Vagina (tissue), 2 donors: Measurements from ENCODE around the gene CS. TPM values are rescaled to one million over a fixed set of nuclear protein-coding genes. Genes with fewer than 3 reads are reported as not detected.

Experiments used
- DNase-seq, 2 donors: peaks; one replicate each; pipeline ENCODE4 v3.0.0-alpha.2; 2017; ENCODE audit errors: extremely low spot score in 2 of 2
- H3K27ac ChIP-seq: fragments of 200-600 bp; sonication (generic); one replicate; pipeline ENCODE4 v1.5.1; 2019
- H3K27me3 ChIP-seq: fragments of 200-600 bp; sonication (generic); one replicate; pipeline ENCODE4 v1.5.1; 2019
- H3K36me3 ChIP-seq, 2 donors: fragments of 200-600 bp; sonication (generic); one replicate each; pipeline ENCODE4 v1.5.1; 2017 to 2019
- H3K4me1 ChIP-seq: fragments of 200-600 bp; sonication (generic); one replicate; pipeline ENCODE4 v1.5.1; 2019
- H3K4me3 ChIP-seq, 2 donors: fragments of 200-600 bp; sonication (generic); 1 replicate in 1 of 2; 2 replicates in 1 of 2; pipeline ENCODE4 v1.5.1; 2016 to 2019
- H3K9me3 ChIP-seq: fragments of 200-600 bp; sonication (generic); one replicate; pipeline ENCODE4 v1.5.1; 2019
- CTCF ChIP-seq, 3 experiments: fragments of 450-650 bp in 2 of 3; fragments of 200-600 bp in 1 of 3; sonication (generic) in 1 of 3; IDR thresholded peaks; one replicate each; pipeline ENCODE4 v1.5.1; 2017 to 2019; ENCODE audit warnings: antibody characterized with exemption in 3 of 3, mild to moderate bottlenecking in 2 of 3, moderate library complexity in 2 of 3
- POLR2A ChIP-seq, 2 donors: fragments of 450-650 bp; IDR thresholded peaks; one replicate each; pipeline ENCODE4 v1.6.1; 2017; ENCODE audit warnings: antibody characterized with exemption in 2 of 2, mild to moderate bottlenecking in 2 of 2, moderate library complexity in 2 of 2
- POLR2AphosphoS5 ChIP-seq, 2 donors: sonication (generic); formaldehyde crosslinking; IDR thresholded peaks; one replicate each; pipeline ENCODE4 v1.9.0; 2017; ENCODE audit warnings: antibody characterized with exemption in 2 of 2, mild to moderate bottlenecking in 2 of 2, low read depth in 1 of 2; ENCODE audit not compliant: insufficient read depth in 1 of 2
- intact Hi-C: fragments of 100-400 bp; cut with DNase I; formaldehyde crosslinking; loops from one replicate; pipeline ENCODE4 v1.15.1; 2023
- total RNA-seq: library from RNA; depleted of rRNA; stranded (reverse); fragments of >200 nt; gene quantifications from one replicate; pipeline ENCODE4 v1.2.3, GENCODE V29; 2016

The CS gene
- total RNA-seq, 1 donor from 2014 or later, result 140 TPM

GRCh38 chr12:56299308-56299852 is 750 bp downstream of the CS start:
- no peaks in the 10 kb centered on the region for H3K9me3 ChIP-seq
- H3K27me3 ChIP-seq, result no peaks in the 10 kb centered on the region
- peaks cover 57% of the 10 kb centered on the region for H3K4me1 ChIP-seq
- peak overlapping the region; percentile 75 to 96 for H3K4me3 ChIP-seq
- no peak for TF ChIP-seq CTCF (IDR thresholded peaks at IDR 0.05)
- TF ChIP-seq POLR2A (IDR thresholded peaks at IDR 0.05), result no peak
- no peak for TF ChIP-seq POLR2AphosphoS5 (IDR thresholded peaks at IDR 0.05; ENCODE audit: insufficient read depth in 1 of 2, low read depth in 1 of 2)
- no peak for DNase-seq
- intact Hi-C loops, result no loop called here
- peak overlapping the region; percentile 84 for H3K27ac ChIP-seq
- no peaks in the 10 kb centered on the region for H3K36me3 ChIP-seq

GRCh38 chr12:56298828-56299227 is 1.3 kb downstream of the CS start:
- TF ChIP-seq POLR2AphosphoS5 (IDR thresholded peaks at IDR 0.05; ENCODE audit: insufficient read depth in 1 of 2, low read depth in 1 of 2), result no peak
- TF ChIP-seq POLR2A (IDR thresholded peaks at IDR 0.05), result no peak
- TF ChIP-seq CTCF (IDR thresholded peaks at IDR 0.05), result no peak
- DNase-seq, result no peak
- intact Hi-C loops, result no loop called here
- Histone ChIP-seq H3K4me1 (peaks cover 57% of the 10 kb centered on the region), H3K36me3 (no peaks in the 10 kb centered on the region), H3K9me3 (no peaks in the 10 kb centered on the region), H3K27ac (peak overlapping the region; percentile 84), H3K27me3 (no peaks in the 10 kb centered on the region), H3K4me3 (peak overlapping the region; percentile 75 to 96)

GRCh38 chr12:56297400-56297799 is 2.7 kb downstream of the CS start:
- Histone ChIP-seq H3K27ac (no peak overlapping the region), H3K4me1 (peaks cover 66% of the 10 kb centered on the region), H3K4me3 (no peak overlapping the region), H3K9me3 (no peaks in the 10 kb centered on the region), H3K36me3 (no peaks in the 10 kb centered on the region), H3K27me3 (no peaks in the 10 kb centered on the region)
- no peak for DNase-seq
- TF ChIP-seq POLR2A (IDR thresholded peaks at IDR 0.05), result no peak
- TF ChIP-seq CTCF (IDR thresholded peaks at IDR 0.05), result no peak
- TF ChIP-seq POLR2AphosphoS5 (IDR thresholded peaks at IDR 0.05; ENCODE audit: insufficient read depth in 1 of 2, low read depth in 1 of 2), result no peak
- intact Hi-C loops, result no loop called here

GRCh38 chr12:56296295-56296694 is 3.8 kb downstream of the CS start:
- Histone ChIP-seq H3K27me3 (no peaks in the 10 kb centered on the region), H3K9me3 (no peaks in the 10 kb centered on the region), H3K36me3 (no peaks in the 10 kb centered on the region), H3K27ac (no peak overlapping the region), H3K4me3 (no peak overlapping the region), H3K4me1 (peaks cover 65% of the 10 kb centered on the region)
- no peak for TF ChIP-seq POLR2A (IDR thresholded peaks at IDR 0.05)
- no peak for TF ChIP-seq CTCF (IDR thresholded peaks at IDR 0.05)
- no peak for TF ChIP-seq POLR2AphosphoS5 (IDR thresholded peaks at IDR 0.05; ENCODE audit: insufficient read depth in 1 of 2, low read depth in 1 of 2)
- intact Hi-C loops, result no loop called here
- DNase-seq, result no peak

- Histone ChIP-seq H3K27ac (no peak overlapping the region), H3K4me3 (no peak overlapping the region), H3K36me3 (no peaks in the 10 kb centered on the region), H3K9me3 (no peaks in the 10 kb centered on the region), H3K4me1 (peaks cover 48% of the 10 kb centered on the region), H3K27me3 (no peaks in the 10 kb centered on the region)
- intact Hi-C loops, result no loop called here
- TF ChIP-seq POLR2AphosphoS5 (IDR thresholded peaks at IDR 0.05; ENCODE audit: insufficient read depth in 1 of 2, low read depth in 1 of 2) (no peak), CTCF (IDR thresholded peaks at IDR 0.05) (no peak), POLR2A (IDR thresholded peaks at IDR 0.05) (no peak)
- no peak for DNase-seq
These were observed 6.3 kb downstream of the CS start for GRCh38 chr12:56293795-56294194.
